Coronary artery (tissue), 2 donors: Measurements from ENCODE around the gene TEAD1.
A peak's percentile ranks its signal among the peaks of the same experiment; 100 is the strongest.

Experiments used
- DNase-seq: peaks from one replicate; pipeline ENCODE4 v3.0.0-alpha.2; 2017; ENCODE audit warnings: low spot score
- H3K27ac ChIP-seq, 2 donors: fragments of 200-600 bp; sonication (generic); one replicate each; pipeline ENCODE4 v1.5.1; 2016 to 2019
- H3K4me3 ChIP-seq: fragments of 200-600 bp; sonication (generic); 2 replicates; pipeline ENCODE4 v1.5.1; 2016; ENCODE audit warnings: mild to moderate bottlenecking, moderate library complexity
- CTCF ChIP-seq: fragments of 200-600 bp; sonication (generic); IDR thresholded peaks from one replicate; pipeline ENCODE4 v1.5.1; 2019; ENCODE audit warnings: antibody characterized with exemption

Gene TEAD1

GRCh38 chr11:12893787-12894672, 219.8 kb downstream of the TEAD1 start:
- peak overlapping the region; percentile 9 for H3K4me3 ChIP-seq
- peak overlapping the region in 1 of 2 donors; percentile 18 for H3K27ac ChIP-seq
- DNase-seq: no peak
- TF ChIP-seq CTCF: peak; percentile 62

- no peak for DNase-seq
- Histone ChIP-seq H3K27ac (peak overlapping the region; percentile 65 to 68), H3K4me3 (no peak overlapping the region)
- TF ChIP-seq CTCF: no peak
Observed at GRCh38 chr11:12897390-12897789, 223.2 kb downstream of the TEAD1 start.

- no peak for TF ChIP-seq CTCF
- no peak for DNase-seq
- H3K27ac ChIP-seq: peak overlapping the region; percentile 65 to 68
- H3K4me3 ChIP-seq: no peak overlapping the region
Observed at GRCh38 chr11:12897867-12898266, 223.6 kb downstream of the TEAD1 start.

GRCh38 chr11:12900496-12900895, 226.3 kb downstream of the TEAD1 start:
- TF ChIP-seq CTCF: no peak
- Histone ChIP-seq H3K4me3 (no peak overlapping the region), H3K27ac (peak overlapping the region; percentile 15 to 51)
- no peak for DNase-seq

GRCh38 chr11:12901272-12901671, 227.1 kb downstream of the TEAD1 start:
- no peak for DNase-seq
- TF ChIP-seq CTCF: no peak
- Histone ChIP-seq H3K4me3 (no peak overlapping the region), H3K27ac (peak overlapping the region in 1 of 2 donors; percentile 15)

- no peak for DNase-seq
- TF ChIP-seq CTCF: no peak
- Histone ChIP-seq H3K4me3 (no peak overlapping the region), H3K27ac (no peak overlapping the region)
Observed at GRCh38 chr11:12901874-12902481, 227.8 kb downstream of the TEAD1 start.
